CD14-positive monocyte (primary cell): ENCODE results near the gene HNRNPA2B1. TPM values are rescaled to one million over a fixed set of nuclear protein-coding genes. Genes with fewer than 3 reads are reported as not detected.
A peak's percentile ranks its signal among the peaks of the same experiment; 100 is the strongest.

Experiments
- DNase-seq, 3 donors: peaks; one replicate each; pipeline ENCODE4 v3.0.0-alpha.2; 2011 to 2022
- H2AFZ ChIP-seq: 2 replicates; pipeline ENCODE4 v1.6.0; 2012; ENCODE audit warnings: mild to moderate bottlenecking, low read depth, low read length, inconsistent platforms; ENCODE audit not compliant: insufficient read depth, poor library complexity, severe bottlenecking
- H3K27ac ChIP-seq, 2 donors: 1 replicate in 1 of 2; 2 replicates in 1 of 2; pipeline ENCODE4 v1.5.1; 2012 to 2013; ENCODE audit warnings: low read length in 2 of 2, control low read depth in 1 of 2, inconsistent platforms in 1 of 2, low read depth in 1 of 2, mild to moderate bottlenecking in 1 of 2
- H3K27me3 ChIP-seq, 2 donors: one replicate each; pipeline versions ENCODE4 v1.6.0 to v1.6.1; 2011 to 2013; ENCODE audit warnings: low read length in 2 of 2; ENCODE audit not compliant: control insufficient read depth in 2 of 2, insufficient read depth in 2 of 2
- H3K36me3 ChIP-seq, 2 donors: replicated peaks in 1 of 2; 1 replicate in 1 of 2; 2 replicates in 1 of 2; pipeline versions ENCODE4 v1.5.1 to v1.6.1; 2012 to 2013; ENCODE audit warnings: low read length in 2 of 2, control low read depth in 1 of 2, inconsistent platforms in 1 of 2, mild to moderate bottlenecking in 1 of 2; ENCODE audit not compliant: insufficient read depth in 2 of 2, control insufficient read depth in 1 of 2
- H3K4me1 ChIP-seq, 2 donors: 1 replicate in 1 of 2; 2 replicates in 1 of 2; pipeline versions ENCODE4 v1.5.1 to v1.6.1; 2012 to 2013; ENCODE audit warnings: low read length in 2 of 2, control low read depth in 1 of 2, inconsistent platforms in 1 of 2, mild to moderate bottlenecking in 1 of 2, moderate library complexity in 1 of 2; ENCODE audit not compliant: insufficient read depth in 2 of 2, control insufficient read depth in 1 of 2
- H3K4me2 ChIP-seq: replicated peaks from 2 replicates; pipeline ENCODE3; 2012; ENCODE audit warnings: low read length, moderate library complexity, mild to moderate bottlenecking; ENCODE audit not compliant: poor library complexity, severe bottlenecking; ENCODE audit errors: extremely low read depth
- H3K4me3 ChIP-seq, 3 experiments: fragments of 200-600 bp in 1 of 3; sonication (generic) in 1 of 3; replicated peaks in 1 of 3; 1 replicate in 2 of 3; 2 replicates in 1 of 3; pipeline ENCODE4 v1.5.1; 2011 to 2013; ENCODE audit warnings: low read length in 3 of 3, mild to moderate bottlenecking in 3 of 3, control low read depth in 2 of 3, low read depth in 2 of 3, inconsistent platforms in 1 of 3, moderate library complexity in 1 of 3
- H3K79me2 ChIP-seq: 2 replicates; pipeline ENCODE4 v1.6.0; 2012; ENCODE audit warnings: mild to moderate bottlenecking, control low read depth, inconsistent platforms, low read length, moderate library complexity; ENCODE audit not compliant: insufficient read depth
- H3K9ac ChIP-seq: 2 replicates; pipeline ENCODE4 v1.6.0; 2017; ENCODE audit warnings: low read length, mild to moderate bottlenecking; ENCODE audit not compliant: insufficient read depth, poor library complexity, severe bottlenecking
- H3K9me3 ChIP-seq, 2 donors: replicated peaks in 1 of 2; 1 replicate in 1 of 2; 2 replicates in 1 of 2; pipeline versions ENCODE4 v1.5.1 to v1.6.1; 2012 to 2013; ENCODE audit warnings: low read length in 2 of 2, control low read depth in 1 of 2; ENCODE audit not compliant: control insufficient read depth in 1 of 2, insufficient read depth in 1 of 2
- H4K20me1 ChIP-seq: 2 replicates; pipeline ENCODE4 v1.6.0; 2012; ENCODE audit warnings: mild to moderate bottlenecking, low read length, control low read depth, moderate library complexity; ENCODE audit not compliant: insufficient read depth
- H3K27ac Mint-ChIP-seq, 7 donors: one replicate each; pipeline ENCODE4 v1.8.0; 2020; ENCODE audit warnings: mild to moderate bottlenecking in 7 of 7, mixed read lengths in 7 of 7, moderate library complexity in 6 of 7, inconsistent platforms in 2 of 7
- H3K27me3 Mint-ChIP-seq, 3 donors: one replicate each; pipeline ENCODE4 v1.8.0; 2021 to 2022; ENCODE audit warnings: low read depth in 3 of 3, mild to moderate bottlenecking in 3 of 3, mixed read lengths in 3 of 3, moderate library complexity in 3 of 3, inconsistent platforms in 1 of 3
- H3K36me3 Mint-ChIP-seq, 2 donors: one replicate each; pipeline ENCODE4 v1.8.0; 2020; ENCODE audit warnings: mixed read lengths in 2 of 2, inconsistent platforms in 1 of 2, mild to moderate bottlenecking in 1 of 2
- H3K4me1 Mint-ChIP-seq: one replicate; pipeline ENCODE4 v1.8.0; 2020; ENCODE audit warnings: mild to moderate bottlenecking, mixed read lengths
- H3K4me3 Mint-ChIP-seq, 2 donors: one replicate each; pipeline ENCODE4 v1.8.0; 2020; ENCODE audit warnings: mild to moderate bottlenecking in 2 of 2, mixed read lengths in 2 of 2, moderate library complexity in 1 of 2
- H3K9me3 Mint-ChIP-seq, 7 donors: one replicate each; pipeline ENCODE4 v1.8.0; 2020 to 2022; ENCODE audit warnings: mixed read lengths in 7 of 7, mild to moderate bottlenecking in 6 of 7, moderate library complexity in 6 of 7, inconsistent platforms in 2 of 7
- CTCF ChIP-seq: fragments of 200-600 bp; IDR thresholded peaks from one replicate; pipeline ENCODE4 v1.8.0; 2022; ENCODE audit warnings: antibody characterized with exemption, mild to moderate bottlenecking
- WGBS: methylation state at CpG from one replicate; pipeline ENCODE4 v1.1.5; 2013; ENCODE audit warnings: missing lambda C conversion rate; ENCODE audit not compliant: insufficient coverage; 5-methylcytosine and 5-hydroxymethylcytosine counted together
- intact Hi-C, 2 donors: fragments of 100-400 bp; cut with micrococcal nuclease; formaldehyde crosslinking; loops; one replicate each; pipeline versions ENCODE4 v1.15.0 to v1.15.1; 2023
- polyA plus RNA-seq, 3 donors: library from polyadenylated mRNA; depleted of rRNA in 1 of 3; unstranded in 2 of 3; stranded (reverse) in 1 of 3; fragments of 300-500 nt in 2 of 3; fragments of >200 nt in 1 of 3; fragmentation: Illumina TruSeq in 2 of 3; gene quantifications; 1 replicate in 2 of 3; 2 replicates in 1 of 3; pipeline ENCODE4 v1.2.3, GENCODE V29; 2012 to 2021

The HNRNPA2B1 gene
- polyA plus RNA-seq, 3 donors = 249 to 391 (median 269) TPM

- H3K4me2 ChIP-seq = no peak overlapping the region
- H3K27me3 Mint-ChIP-seq = peaks cover 3 to 12% (median 5%) of the 10 kb centered on the region in 3 donors
- peaks cover 10% of the 10 kb centered on the region for H3K4me1 Mint-ChIP-seq
- no peaks in the 10 kb centered on the region for H3K79me2 ChIP-seq
- peaks cover 0 to 2% (median 0%) of the 10 kb centered on the region in 7 donors for H3K9me3 Mint-ChIP-seq
- no peak for DNase-seq
- H3K27ac ChIP-seq = no peak overlapping the region
- intact Hi-C loops = no loop called here
- H3K4me3 ChIP-seq = no peak overlapping the region
- no peaks in the 10 kb centered on the region for H3K36me3 ChIP-seq
- no peak overlapping the region for H3K9ac ChIP-seq
- no peaks in the 10 kb centered on the region for H3K9me3 ChIP-seq
- H3K4me3 Mint-ChIP-seq = no peak overlapping the region
- H3K27me3 ChIP-seq = no peaks in the 10 kb centered on the region
- no peak overlapping the region for H3K27ac Mint-ChIP-seq
- WGBS = no CpG with 5 or more reads among the region's 2 CpGs
- no peak overlapping the region for H2AFZ ChIP-seq
- H4K20me1 ChIP-seq = peaks cover 6% of the 10 kb centered on the region
- no peaks in the 10 kb centered on the region for H3K36me3 Mint-ChIP-seq
- TF ChIP-seq CTCF = no peak
- H3K4me1 ChIP-seq = peaks cover 0 to 6% of the 10 kb centered on the region in 2 donors
Observed at GRCh38 chr7:26162431-26162830, 38.1 kb downstream of the HNRNPA2B1 start.

GRCh38 chr7:26160896-26161295 lies 39.6 kb downstream of the HNRNPA2B1 start:
- H4K20me1 ChIP-seq = peaks cover 3% of the 10 kb centered on the region
- peak in 1 of 3 donors; percentile 21 for DNase-seq
- TF ChIP-seq CTCF = no peak
- H3K9ac ChIP-seq = no peak overlapping the region
- Mint-ChIP-seq H3K9me3 (peaks cover 0 to 2% (median 0%) of the 10 kb centered on the region in 7 donors), H3K27ac (peak overlapping the region in 1 of 7 donors; percentile 62), H3K4me3 (no peak overlapping the region), H3K36me3 (no peaks in the 10 kb centered on the region), H3K27me3 (peaks cover 3 to 12% (median 5%) of the 10 kb centered on the region in 3 donors), H3K4me1 (peaks cover 13% of the 10 kb centered on the region)
- H2AFZ ChIP-seq = no peak overlapping the region
- peaks cover 11 to 12% of the 10 kb centered on the region in 2 donors for H3K4me1 ChIP-seq
- no peak overlapping the region for H3K27ac ChIP-seq
- no peaks in the 10 kb centered on the region for H3K36me3 ChIP-seq
- intact Hi-C loops = no loop called here
- H3K27me3 ChIP-seq = no peaks in the 10 kb centered on the region
- H3K9me3 ChIP-seq = no peaks in the 10 kb centered on the region
- H3K79me2 ChIP-seq = no peaks in the 10 kb centered on the region
- no peak overlapping the region for H3K4me3 ChIP-seq
- H3K4me2 ChIP-seq = no peak overlapping the region
- no CpG with 5 or more reads among the region's 2 CpGs for WGBS
